Measurements from ENCODE around the gene MYO19.

- TF ChIP-seq CHD1 (IDR thresholded peaks at IDR 0.05; ENCODE audit: low read depth, low read length) (no peak), CTCF (conservative IDR thresholded peaks at IDR 0.05; ENCODE audit: low read depth, low read length) (no peak), RCOR1 (IDR thresholded peaks at IDR 0.05; ENCODE audit: insufficient replicate concordance, low read length) (no peak), BHLHE40 (IDR thresholded peaks at IDR 0.05; ENCODE audit: low read depth, low read length) (no peak), CEBPB (IDR thresholded peaks at IDR 0.05; ENCODE audit: low read depth, low read length) (no peak), POLR2A (IDR thresholded peaks at IDR 0.05; ENCODE audit: low read depth, low read length) (no peak)
These were observed 40.4 kb upstream of the MYO19 start for GRCh38 chr17:36575028-36575427.

Measured in IMR-90 (cell line).